Nephron (organoid): Measurements from ENCODE around the gene TSPAN18.

Experiments used
- H3K27ac Mint-ChIP-seq, 3 experiments: 2 replicates each; pipeline ENCODE4 v1.8.0; 2020; ENCODE audit warnings: mixed read lengths in 3 of 3, mild to moderate bottlenecking in 2 of 3, moderate library complexity in 1 of 3
- H3K27me3 Mint-ChIP-seq: 2 replicates; pipeline ENCODE4 v1.8.0; 2021; ENCODE audit warnings: low read depth, mild to moderate bottlenecking, moderate library complexity, mixed read lengths
- H3K36me3 Mint-ChIP-seq: 2 replicates; pipeline ENCODE4 v1.8.0; 2020; ENCODE audit warnings: low read depth, mixed read lengths
- H3K4me1 Mint-ChIP-seq: 2 replicates; pipeline ENCODE4 v1.8.0; 2020; ENCODE audit warnings: mixed read lengths
- H3K4me3 Mint-ChIP-seq, 3 experiments: 2 replicates each; pipeline ENCODE4 v1.8.0; 2020; ENCODE audit warnings: mild to moderate bottlenecking in 3 of 3, mixed read lengths in 3 of 3, moderate library complexity in 2 of 3
- H3K9me3 Mint-ChIP-seq: 2 replicates; pipeline ENCODE4 v1.8.0; 2020; ENCODE audit warnings: mixed read lengths
- CTCF ChIP-seq, 3 experiments: fragments of 200-600 bp; sonication (generic); IDR thresholded peaks; one replicate each; pipeline ENCODE4 v1.5.0; 2021; ENCODE audit warnings: antibody characterized with exemption in 3 of 3; ENCODE audit not compliant: unreplicated experiment in 3 of 3

TSPAN18 gene

DNA sequence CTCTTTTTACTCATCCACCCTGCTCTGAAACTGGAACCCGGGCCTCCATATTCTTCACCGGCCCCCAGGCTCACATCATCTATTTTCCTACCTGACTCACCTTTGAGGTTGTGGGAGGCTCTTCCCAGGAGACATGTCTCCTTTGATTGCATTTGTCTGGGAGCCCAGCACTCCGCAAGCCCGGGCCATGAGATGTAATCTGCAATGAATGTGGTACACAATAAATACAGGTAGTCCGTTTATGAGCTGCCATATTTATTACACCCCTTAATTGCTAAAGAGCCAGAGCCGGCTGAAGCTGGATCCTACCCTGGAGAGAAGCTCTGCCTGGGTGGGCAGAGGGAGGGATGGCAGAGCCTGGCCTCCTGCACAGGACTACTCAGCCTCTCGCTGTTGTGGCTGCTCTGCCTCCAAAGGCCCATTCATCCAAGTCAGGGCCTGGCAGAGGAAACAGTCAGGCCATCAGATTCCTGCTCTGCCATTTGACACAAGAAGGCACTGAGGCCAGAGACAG lies 174.4 kb downstream of the TSPAN18 start:
- Mint-ChIP-seq H3K36me3 (peaks cover 17% of the 10 kb centered on the region), H3K27me3 (no peaks in the 10 kb centered on the region), H3K27ac (no peak overlapping the region), H3K4me1 (peaks cover 4% of the 10 kb centered on the region), H3K9me3 (no peaks in the 10 kb centered on the region), H3K4me3 (no peak overlapping the region)
- no peak for TF ChIP-seq CTCF (IDR thresholded peaks at IDR 0.05; ENCODE audit: unreplicated experiment in 3 of 3)

- no peak overlapping the region for H3K4me3 Mint-ChIP-seq
Observed at GRCh38 chr11:44901786-44902185, 175.0 kb downstream of the TSPAN18 start.

DNA sequence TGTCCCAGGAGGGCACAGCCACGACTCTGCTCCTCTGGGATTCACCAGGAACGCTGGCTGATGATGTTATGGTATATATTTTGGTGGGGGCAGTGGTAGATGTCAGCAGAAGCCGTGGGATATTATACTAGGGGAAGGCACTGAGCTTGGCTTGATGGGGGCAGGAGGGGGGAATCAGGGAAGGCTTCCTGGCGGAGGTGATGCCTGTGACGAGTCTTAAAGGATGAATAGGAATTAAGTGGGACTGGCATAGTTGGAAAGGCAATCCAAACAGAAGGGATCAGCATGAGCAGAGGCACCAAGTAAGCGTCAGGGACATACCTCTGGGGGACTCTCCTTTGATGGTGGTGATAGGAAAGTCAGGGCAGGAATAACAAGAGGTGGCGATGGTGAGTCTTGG lies 176.3 kb downstream of the TSPAN18 start:
- no peak for TF ChIP-seq CTCF (IDR thresholded peaks at IDR 0.05; ENCODE audit: unreplicated experiment in 3 of 3)
- H3K27me3 Mint-ChIP-seq, result no peaks in the 10 kb centered on the region
- H3K9me3 Mint-ChIP-seq, result no peaks in the 10 kb centered on the region
- H3K4me1 Mint-ChIP-seq, result peaks cover under 1% of the 10 kb centered on the region
- H3K4me3 Mint-ChIP-seq, result no peak overlapping the region
- H3K36me3 Mint-ChIP-seq, result peaks cover 17% of the 10 kb centered on the region
- H3K27ac Mint-ChIP-seq, result no peak overlapping the region

More at GRCh38 chr11:44901786-44902185, 175.0 kb downstream of the TSPAN18 start:
- peaks cover 4% of the 10 kb centered on the region for H3K4me1 Mint-ChIP-seq
- H3K27ac Mint-ChIP-seq, result no peak overlapping the region
- no peaks in the 10 kb centered on the region for H3K9me3 Mint-ChIP-seq
- no peak for TF ChIP-seq CTCF (IDR thresholded peaks at IDR 0.05; ENCODE audit: unreplicated experiment in 3 of 3)
- H3K36me3 Mint-ChIP-seq, result peaks cover 17% of the 10 kb centered on the region
- no peaks in the 10 kb centered on the region for H3K27me3 Mint-ChIP-seq

DNA sequence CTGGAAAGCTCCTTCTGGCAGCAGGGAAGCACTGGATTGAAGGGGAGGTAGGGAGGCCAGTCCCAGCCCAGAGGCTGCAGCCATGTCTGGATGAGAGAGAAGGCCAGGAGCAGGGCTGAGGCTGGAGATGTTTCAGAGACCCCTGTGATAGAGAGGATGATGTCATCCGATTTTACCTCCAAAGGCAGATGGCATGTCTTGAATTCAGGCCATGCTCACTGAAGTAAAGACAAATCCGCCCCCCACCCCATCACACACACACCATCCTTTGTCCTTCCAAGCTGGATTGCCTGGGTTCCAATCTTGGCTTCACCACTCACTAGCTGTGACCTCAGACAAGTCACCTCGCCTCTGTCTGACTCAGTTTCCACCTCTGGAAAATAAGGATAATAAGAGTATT lies 176.8 kb downstream of the TSPAN18 start:
- no peaks in the 10 kb centered on the region for H3K27me3 Mint-ChIP-seq
- no peaks in the 10 kb centered on the region for H3K9me3 Mint-ChIP-seq
- H3K4me1 Mint-ChIP-seq, result no peaks in the 10 kb centered on the region
- no peak for TF ChIP-seq CTCF (IDR thresholded peaks at IDR 0.05; ENCODE audit: unreplicated experiment in 3 of 3)
- H3K27ac Mint-ChIP-seq, result no peak overlapping the region
- H3K36me3 Mint-ChIP-seq, result peaks cover 14% of the 10 kb centered on the region
- H3K4me3 Mint-ChIP-seq, result no peak overlapping the region

- Mint-ChIP-seq H3K4me3 (no peak overlapping the region), H3K36me3 (peaks cover 5% of the 10 kb centered on the region), H3K4me1 (no peaks in the 10 kb centered on the region), H3K9me3 (no peaks in the 10 kb centered on the region), H3K27ac (no peak overlapping the region), H3K27me3 (no peaks in the 10 kb centered on the region)
- TF ChIP-seq CTCF (IDR thresholded peaks at IDR 0.05; ENCODE audit: unreplicated experiment in 3 of 3), result no peak
Observed at GRCh38 chr11:44904261-44905020, 177.7 kb downstream of the TSPAN18 start.
